ENCODE data around the gene BIRC6. TPM values are rescaled to one million over a fixed set of nuclear protein-coding genes. Genes with fewer than 3 reads are reported as not detected.
"Not testable (repeated sequence)": the region's sequence is repeated elsewhere in the genome, so short reads cannot be mapped to it uniquely, and the experiment has no call there.

The BIRC6 gene
- total RNA-seq, 1 experiment from 2014 or later = 63.1 TPM

GRCh38 chr2:32369222-32369621 is 12.4 kb downstream of the BIRC6 start (continued):
- TF ChIP-seq PRDM15 (CRISPR knock-in tag; IDR thresholded peaks at IDR 0.05) = no peak
- TF ChIP-seq HMGA2 (CRISPR knock-in tag; IDR thresholded peaks at IDR 0.05) = no peak
- no peak for TF ChIP-seq ZNF416 (CRISPR knock-in tag; IDR thresholded peaks at IDR 0.05)
- no peak for TF ChIP-seq NR3C1 (CRISPR knock-in tag; conservative IDR thresholded peaks at IDR 0.05; ENCODE audit: low read depth)
- TF ChIP-seq ZNF219 (CRISPR knock-in tag; IDR thresholded peaks at IDR 0.05; ENCODE audit: borderline replicate concordance) = no peak
- no peak for TF ChIP-seq ZNF423 (CRISPR knock-in tag; IDR thresholded peaks at IDR 0.05)
- no peak for TF ChIP-seq ZNF317 (CRISPR knock-in tag; IDR thresholded peaks at IDR 0.05; ENCODE audit: borderline replicate concordance, low read depth)
- TF ChIP-seq SP1 (CRISPR knock-in tag; conservative IDR thresholded peaks at IDR 0.05) = no peak
- no peak for TF ChIP-seq ARID4B (CRISPR knock-in tag; IDR thresholded peaks at IDR 0.05; ENCODE audit: borderline replicate concordance)
- no peak for TF ChIP-seq MAX (CRISPR knock-in tag; IDR thresholded peaks at IDR 0.05)
- no peak for TF ChIP-seq MYBL2 (CRISPR knock-in tag; IDR thresholded peaks at IDR 0.05)
- no peak for TF ChIP-seq GABPB1 (CRISPR knock-in tag; IDR thresholded peaks at IDR 0.05)
- TF ChIP-seq GRHL2 (CRISPR knock-in tag; IDR thresholded peaks at IDR 0.05; ENCODE audit: insufficient replicate concordance, severe bottlenecking) = no peak
- TF ChIP-seq ATF1 (CRISPR knock-in tag; IDR thresholded peaks at IDR 0.05) = no peak

GRCh38 chr2:32370942-32371341 is 14.1 kb downstream of the BIRC6 start:
- H3K27ac Mint-ChIP-seq; H3K9me3 Mint-ChIP-seq; ATAC-seq; H3K36me3 Mint-ChIP-seq; H3K27me3 Mint-ChIP-seq (ENCODE audit: low read depth); H3K4me3 Mint-ChIP-seq; POLR2A ChIA-PET; CTCF ChIA-PET; DNase-seq (ENCODE audit: low spot score): not testable (repeated sequence)
- TF ChIP-seq ZNF121 (CRISPR knock-in tag; IDR thresholded peaks at IDR 0.05) = 0 out of 2 replicates have a peak, but pooled peaks have one; percentile 58
- H3K4me1 Mint-ChIP-seq = peaks cover 12% of the 10 kb centered on the region

GRCh38 chr2:32372519-32373182 is 15.8 kb downstream of the BIRC6 start:
- ChIA-PET CTCF (no interaction called here), POLR2A (no interaction called here)
- H3K27me3 Mint-ChIP-seq (ENCODE audit: low read depth) = no peaks in the 10 kb centered on the region
- H3K4me1 Mint-ChIP-seq = peaks cover 12% of the 10 kb centered on the region
- ATAC-seq (no peak), DNase-seq (ENCODE audit: low spot score) (no peak)
- no peaks in the 10 kb centered on the region for H3K9me3 Mint-ChIP-seq
- peaks cover 7% of the 10 kb centered on the region for H3K36me3 Mint-ChIP-seq
- no peak for TF ChIP-seq SMAD4 (CRISPR knock-in tag; IDR thresholded peaks at IDR 0.05)
- TF ChIP-seq ZNF423 (CRISPR knock-in tag; IDR thresholded peaks at IDR 0.05) = no peak
- TF ChIP-seq GABPB1 (CRISPR knock-in tag; IDR thresholded peaks at IDR 0.05) = no peak
- no peak for TF ChIP-seq ZNF263 (CRISPR knock-in tag; IDR thresholded peaks at IDR 0.05; ENCODE audit: low read depth)
- no peak for TF ChIP-seq NFATC4 (CRISPR knock-in tag; IDR thresholded peaks at IDR 0.05)
- no peak overlapping the region for H3K4me3 Mint-ChIP-seq
- no peak overlapping the region for H3K27ac Mint-ChIP-seq
